HepG2 (cell line): Measurements from ENCODE around the gene NPHP4.

Experiments
- MXI1 ChIP-seq: IDR thresholded peaks from 3 replicates; pipeline ENCODE4 v1.6.1; 2012; ENCODE audit warnings: low read depth, low read length, inconsistent platforms, borderline replicate concordance
- ZNF619 ChIP-seq: sonication (generic); formaldehyde crosslinking; IDR thresholded peaks from 2 replicates; pipeline ENCODE4 v1.4.0; 2020; ENCODE audit warnings: mild to moderate bottlenecking, missing genetic modification reagents

GRCh38 chr1:5997316-5997715 lies 5.1 kb upstream of the NPHP4 start:
- TF ChIP-seq MXI1 (no peak), ZNF619 (CRISPR knock-in tag) (no peak)
